ENCODE data around the gene CRKL. TPM values are rescaled to one million over a fixed set of nuclear protein-coding genes. Genes with fewer than 3 reads are reported as not detected.

Gene CRKL
- total RNA-seq, 4 donors from 2014 or later, result 29.4 to 74.2 (median 57.6) TPM

GRCh38 chr22:20980938-20981722, 63.9 kb downstream of the CRKL start:
- Histone ChIP-seq H3K4me1 (peaks cover 0 to 19% of the 10 kb centered on the region in 2 donors), H3K27me3 (no peaks in the 10 kb centered on the region), H3K9me3 (no peaks in the 10 kb centered on the region), H3K4me3 (peak overlapping the region; percentile 88 to 93), H3K27ac (peak overlapping the region; percentile 85 to 92), H3K36me3 (no peaks in the 10 kb centered on the region)
- no peak for DNase-seq
- intact Hi-C loops (cut with DNase I; ENCODE audit: low total_unique reads), result no loop called here
- TF ChIP-seq POLR2A (IDR thresholded peaks at IDR 0.05) (no peak), CTCF (IDR thresholded peaks at IDR 0.05) (no peak)

GRCh38 chr22:20981787-20982562, 64.8 kb downstream of the CRKL start, which contains the start of gene LZTR1:
LZTR1 (plus strand) TSS chr22:20982297; CDS start chr22:20982372, 75 bp downstream.
- no peaks in the 10 kb centered on the region for H3K9me3 ChIP-seq
- intact Hi-C loops (cut with DNase I; ENCODE audit: low total_unique reads), result no loop called here
- peak; percentile 87 to 97 for TF ChIP-seq POLR2A (IDR thresholded peaks at IDR 0.05)
- peak; percentile 58 to 82 (median 66) for TF ChIP-seq CTCF (IDR thresholded peaks at IDR 0.05)

GRCh38 chr22:20982563-20982882, 65.3 kb downstream of the CRKL start:
- no peak for TF ChIP-seq POLR2A (IDR thresholded peaks at IDR 0.05)
- no peak for TF ChIP-seq CTCF (IDR thresholded peaks at IDR 0.05)
- H3K9me3 ChIP-seq, result no peaks in the 10 kb centered on the region
- peak overlapping the region; percentile 85 to 92 for H3K27ac ChIP-seq
- H3K4me1 ChIP-seq, result peaks cover 0 to 19% of the 10 kb centered on the region in 2 donors
- no peak for DNase-seq
- no peaks in the 10 kb centered on the region for H3K36me3 ChIP-seq
- H3K27me3 ChIP-seq, result no peaks in the 10 kb centered on the region
- intact Hi-C loops (cut with DNase I; ENCODE audit: low total_unique reads), result no loop called here
- peak overlapping the region; percentile 88 to 93 for H3K4me3 ChIP-seq

More at GRCh38 chr22:20981787-20982562, 64.8 kb downstream of the CRKL start, which contains the start of gene LZTR1:
- DNase-seq, result peak; percentile 67 to 80
- no peaks in the 10 kb centered on the region for H3K36me3 ChIP-seq
- H3K4me3 ChIP-seq, result peak within 1 kb of the TSS; percentile 88 to 93
- H3K27ac ChIP-seq, result peak within 1 kb of the TSS; percentile 85 to 92
- no peaks in the 10 kb centered on the region for H3K27me3 ChIP-seq
- H3K4me1 ChIP-seq, result peaks cover 0 to 19% of the 10 kb centered on the region in 2 donors

- no peak for TF ChIP-seq POLR2A (IDR thresholded peaks at IDR 0.05)
- TF ChIP-seq CTCF (IDR thresholded peaks at IDR 0.05), result no peak
- intact Hi-C loops (cut with DNase I; ENCODE audit: low total_unique reads), result no loop called here
- no peaks in the 10 kb centered on the region for H3K27me3 ChIP-seq
- H3K4me1 ChIP-seq, result peaks cover 0 to 19% of the 10 kb centered on the region in 2 donors
- no peaks in the 10 kb centered on the region for H3K9me3 ChIP-seq
- H3K36me3 ChIP-seq, result no peaks in the 10 kb centered on the region
- no peak for DNase-seq
- H3K27ac ChIP-seq, result peak overlapping the region in 1 of 2 donors; percentile 85
- H3K4me3 ChIP-seq, result peak overlapping the region; percentile 88 to 93
These were observed 66.0 kb downstream of the CRKL start for GRCh38 chr22:20983081-20983771.
